ENCODE data around the gene ANGPT4. TPM values are rescaled to one million over a fixed set of nuclear protein-coding genes. Genes with fewer than 3 reads are reported as not detected.

ANGPT4 gene
- total RNA-seq, 1 donor from 2014 or later, result 0.08 TPM

DNA sequence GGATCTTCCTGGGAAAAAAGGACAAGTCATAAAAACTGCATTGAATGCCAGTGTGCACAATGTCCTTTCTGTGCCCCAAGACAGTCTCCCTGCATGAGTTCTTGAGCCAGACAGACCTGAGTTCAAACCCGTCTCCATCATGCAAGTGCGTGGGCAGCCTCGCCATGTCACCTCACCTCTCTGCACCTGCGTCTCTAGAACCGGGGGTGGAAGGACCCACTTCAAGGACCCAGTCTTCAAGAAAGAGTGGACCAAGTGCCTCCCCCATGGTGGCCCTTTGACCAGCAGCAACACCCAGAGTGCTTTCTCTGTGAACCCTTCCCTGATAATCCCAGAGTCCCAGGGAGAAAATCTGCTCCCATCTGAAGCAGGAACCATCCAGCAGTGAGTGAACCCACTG lies 23.5 kb upstream of the ANGPT4 start:
- ATAC-seq, result no peak

DNA sequence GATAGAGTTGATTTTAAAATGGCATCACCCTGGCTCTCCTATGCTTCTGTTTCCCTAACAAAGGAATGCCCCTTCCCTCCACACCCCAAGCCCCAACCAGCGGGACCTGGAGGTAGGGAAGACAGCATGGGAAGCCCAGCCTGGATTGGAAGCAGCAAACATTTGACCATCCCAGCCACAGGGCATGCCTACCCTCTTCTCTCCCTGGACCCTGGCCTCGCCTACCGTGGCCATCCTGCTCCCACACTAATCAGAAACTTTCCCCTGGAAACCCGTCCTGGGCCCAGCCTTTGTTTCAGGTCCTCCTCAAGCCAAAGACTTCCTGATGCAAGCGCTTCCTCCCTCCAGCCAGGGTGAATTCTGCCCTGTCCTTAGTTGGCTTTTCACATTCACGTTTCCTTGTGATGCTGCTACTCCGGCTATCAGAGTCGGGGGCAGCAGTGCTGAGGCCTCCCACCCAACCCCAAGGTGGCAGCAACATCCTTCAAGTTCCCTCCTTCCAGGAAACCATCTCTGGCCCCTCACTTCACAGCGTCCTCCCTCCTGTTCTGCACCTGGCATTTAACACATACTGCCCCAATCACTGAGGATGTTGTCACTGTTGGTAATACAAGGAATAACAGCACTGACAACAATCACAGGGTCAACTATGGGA lies 18.2 kb upstream of the ANGPT4 start:
- ATAC-seq, result no peak

DNA sequence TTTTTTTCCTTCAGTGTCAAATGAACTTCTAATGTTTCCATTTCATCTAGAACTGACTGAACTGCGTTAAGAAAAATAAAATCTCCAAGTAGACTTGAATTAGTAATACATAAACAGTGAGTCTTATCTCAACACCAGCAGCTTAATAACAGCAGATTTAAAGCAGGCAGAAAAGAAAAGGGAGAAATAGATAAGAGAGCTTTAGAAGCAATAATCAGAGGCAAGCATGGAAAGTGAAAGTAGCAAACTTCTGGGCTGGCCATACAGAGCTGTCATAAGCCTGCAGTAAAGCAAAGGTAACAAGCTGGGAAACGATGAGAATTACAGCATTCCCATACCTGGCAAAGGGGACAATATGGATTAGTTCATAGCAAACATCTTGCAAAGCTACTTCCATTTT lies 16.9 kb upstream of the ANGPT4 start:
- no peak for ATAC-seq

DNA sequence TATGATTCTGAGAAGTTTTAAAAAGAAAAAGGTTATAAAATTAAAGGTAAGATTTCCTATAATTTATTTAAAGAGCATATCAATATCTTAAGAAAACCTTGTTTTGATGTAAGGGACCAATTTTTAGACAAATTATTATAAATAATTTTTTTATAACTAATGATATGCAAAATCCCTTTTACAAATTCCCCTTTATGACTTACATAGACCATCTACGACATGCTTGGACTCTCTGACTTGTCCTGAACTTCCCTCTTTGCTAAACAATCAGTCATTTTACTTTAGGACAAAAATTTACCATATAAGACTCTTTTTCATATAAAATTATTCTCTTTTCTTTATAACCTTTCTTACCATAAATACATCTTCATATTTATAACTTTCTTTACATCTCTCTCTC lies 15.3 kb upstream of the ANGPT4 start:
- ATAC-seq, result no peak

DNA sequence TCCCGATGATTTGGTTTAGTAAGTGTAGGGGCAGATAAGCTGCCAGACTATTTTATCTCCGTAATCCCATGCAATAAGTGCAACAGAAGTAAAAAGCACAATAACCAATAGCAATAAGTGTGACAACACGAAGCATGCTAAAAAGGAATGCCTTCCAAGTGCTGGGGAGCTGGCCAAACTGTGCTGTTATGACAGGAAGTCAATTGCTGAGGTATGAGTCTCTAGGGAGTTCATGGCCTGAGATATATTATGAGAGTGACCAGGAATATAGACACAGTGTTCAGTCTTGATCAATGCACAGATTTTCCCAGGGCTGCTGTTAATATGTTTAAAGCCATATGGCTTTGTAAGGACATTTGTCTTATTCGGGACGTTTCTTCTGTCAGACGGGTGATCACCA lies 10.5 kb upstream of the ANGPT4 start:
- no peak for ATAC-seq

DNA sequence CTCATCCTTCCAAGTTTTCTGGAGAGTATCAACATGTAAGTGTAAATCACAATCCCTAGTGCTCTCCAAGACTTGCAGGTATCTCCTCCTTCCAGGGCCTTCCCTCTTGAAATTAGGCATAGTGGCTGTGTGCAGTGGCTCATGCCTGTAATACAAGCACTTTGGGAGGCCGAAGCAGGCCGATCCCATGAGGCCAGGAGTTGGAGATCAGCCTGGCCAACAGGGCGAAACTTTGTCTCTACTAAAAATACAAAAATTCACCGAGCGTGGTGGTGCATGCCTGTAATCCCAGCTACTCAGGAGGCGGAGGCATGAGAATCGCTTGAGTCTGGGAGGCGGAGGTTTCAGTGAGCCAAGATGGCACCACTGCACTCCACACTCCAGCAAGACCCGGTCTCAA lies 9.4 kb upstream of the ANGPT4 start:
- ATAC-seq, result no peak

DNA sequence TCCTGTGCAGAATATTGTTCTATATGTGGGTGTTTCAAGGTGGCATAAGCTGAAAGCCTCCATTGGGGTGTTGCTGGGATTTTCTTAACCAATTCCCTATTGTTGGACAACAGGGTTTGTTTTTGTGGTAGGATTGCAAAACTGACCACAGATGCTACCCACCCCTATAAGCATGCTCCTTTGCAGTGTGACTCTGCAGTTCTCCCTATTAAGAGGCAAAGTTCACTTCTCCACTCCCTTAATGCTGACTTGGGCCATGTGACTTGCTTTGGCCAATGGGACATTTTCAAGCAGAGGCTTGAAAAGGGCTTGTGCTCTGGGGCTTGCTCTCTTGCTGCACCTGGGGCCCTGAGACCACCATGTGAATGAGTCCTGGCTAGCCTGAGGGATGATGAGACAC lies 8.5 kb upstream of the ANGPT4 start:
- no peak for ATAC-seq

DNA sequence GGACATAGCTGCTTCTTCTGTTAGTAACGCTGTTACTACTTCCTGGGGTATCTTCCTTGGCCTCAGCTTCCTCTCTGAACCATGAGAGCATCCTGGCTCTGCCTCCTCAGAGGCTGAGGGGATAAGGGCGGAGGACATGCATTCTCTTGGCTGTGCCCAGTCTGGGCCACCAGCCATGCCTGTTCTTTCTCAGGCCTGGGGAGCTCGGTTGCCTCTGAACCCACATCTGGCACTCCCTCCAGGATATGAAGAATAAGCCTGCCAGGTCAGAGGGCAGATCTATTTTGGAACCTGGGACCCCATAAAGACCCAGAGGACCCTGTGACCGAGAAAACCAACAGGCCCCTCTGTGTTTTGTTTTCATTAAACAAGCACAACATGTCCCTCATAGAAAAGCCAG lies 6.6 kb upstream of the ANGPT4 start:
- ATAC-seq, result no peak

DNA sequence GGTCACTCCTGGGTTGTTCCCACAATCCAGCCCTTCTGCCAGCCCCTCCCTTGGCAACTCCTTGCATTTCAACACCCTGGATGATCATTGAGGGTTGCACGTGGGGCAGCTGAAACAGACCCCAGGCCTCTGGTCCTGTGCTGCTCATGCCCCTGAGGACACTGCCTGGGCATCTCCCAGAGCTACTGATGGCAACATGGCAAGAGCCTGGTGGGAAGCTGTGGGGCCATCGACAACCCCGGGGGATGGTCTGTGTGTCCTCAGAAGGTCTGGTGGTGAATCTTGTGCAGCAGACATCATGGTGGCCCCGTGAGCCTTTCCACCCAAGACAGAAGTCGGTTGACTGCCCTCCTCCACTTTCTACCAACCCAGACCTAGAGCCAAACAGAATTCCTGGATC lies 4.9 kb upstream of the ANGPT4 start:
- ATAC-seq, result no peak

DNA sequence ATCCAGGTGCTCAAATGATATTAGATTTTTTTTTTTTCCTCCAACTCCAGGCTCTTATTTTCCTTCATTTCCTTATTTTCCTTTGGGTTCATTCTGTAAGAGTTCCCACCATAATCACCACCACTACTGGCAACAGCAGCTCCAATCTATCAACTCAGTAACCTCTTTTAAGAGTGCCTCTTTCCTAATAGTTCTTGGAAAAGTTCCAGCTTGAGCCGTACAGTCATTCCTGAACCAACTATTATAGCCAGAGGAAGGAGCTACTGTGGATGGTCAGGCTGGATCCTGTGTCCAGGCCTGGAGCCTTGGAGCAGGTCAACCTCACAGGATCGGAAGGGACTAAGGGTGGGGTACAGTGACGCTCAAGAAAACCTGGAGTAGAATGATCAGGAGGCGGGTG lies 4.2 kb upstream of the ANGPT4 start:
- no peak for ATAC-seq

DNA sequence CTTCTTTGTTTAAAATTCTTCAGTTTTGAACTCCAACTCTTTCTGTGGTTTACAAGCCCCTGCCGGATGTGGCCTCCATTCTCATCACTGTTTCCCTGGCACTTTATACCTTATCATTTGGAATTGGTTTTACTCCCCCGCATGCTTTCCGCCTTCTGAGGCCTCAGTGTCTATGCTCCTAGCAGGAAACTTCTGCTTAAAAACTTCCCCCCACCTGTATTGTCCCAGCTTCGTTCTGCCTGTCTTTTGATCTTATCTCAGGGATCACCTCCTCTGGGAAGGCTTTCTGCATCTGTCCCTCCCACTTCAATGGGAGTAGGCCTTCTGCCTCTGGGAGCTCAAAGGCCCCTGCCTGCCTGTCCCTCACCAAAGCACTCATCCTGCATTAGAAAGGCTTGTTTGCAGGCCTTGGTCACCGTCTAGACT lies 3.4 kb upstream of the ANGPT4 start:
- no peak for ATAC-seq

DNA sequence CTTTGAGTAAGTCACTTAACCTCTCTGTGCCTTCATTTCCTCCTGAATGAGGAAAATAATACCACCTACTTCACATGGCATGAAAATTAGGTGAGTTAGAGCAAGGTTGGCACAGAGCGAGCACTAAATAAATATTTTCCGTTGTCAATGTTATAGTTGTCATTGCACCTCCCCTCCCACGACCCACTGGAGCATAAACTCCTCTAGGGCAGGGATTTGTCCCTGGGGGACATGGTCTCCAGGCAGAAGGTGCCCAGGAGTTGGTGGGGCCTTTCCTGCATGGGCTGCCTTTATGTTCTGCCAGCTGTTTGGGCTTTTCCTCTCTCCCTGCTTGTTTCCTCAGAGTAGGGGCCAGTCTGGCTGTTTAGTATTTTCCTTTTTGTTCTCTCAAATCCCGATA lies 1.3 kb upstream of the ANGPT4 start:
- ATAC-seq, result no peak

DNA sequence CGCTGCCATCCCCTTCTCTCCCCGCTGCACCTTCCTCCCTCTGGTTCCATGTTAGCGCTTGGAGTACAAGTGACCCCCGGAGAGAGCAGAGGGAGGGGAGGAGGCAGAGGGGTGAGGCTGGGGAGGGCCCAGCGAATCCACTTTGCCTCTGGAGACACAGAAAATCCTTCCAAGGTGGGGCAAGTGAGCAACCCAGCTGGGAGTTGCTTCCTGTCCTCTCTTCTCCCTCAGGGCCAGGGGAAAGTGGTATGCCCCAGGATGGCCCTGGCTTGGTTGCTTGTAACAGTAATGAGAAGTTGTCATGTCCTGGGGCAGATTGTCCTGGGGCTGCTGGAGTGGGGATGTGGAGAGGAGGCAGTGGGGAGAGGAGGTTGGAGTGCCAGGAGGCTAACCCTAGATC lies 691 bp upstream of the ANGPT4 start:
- ATAC-seq, result no peak

DNA sequence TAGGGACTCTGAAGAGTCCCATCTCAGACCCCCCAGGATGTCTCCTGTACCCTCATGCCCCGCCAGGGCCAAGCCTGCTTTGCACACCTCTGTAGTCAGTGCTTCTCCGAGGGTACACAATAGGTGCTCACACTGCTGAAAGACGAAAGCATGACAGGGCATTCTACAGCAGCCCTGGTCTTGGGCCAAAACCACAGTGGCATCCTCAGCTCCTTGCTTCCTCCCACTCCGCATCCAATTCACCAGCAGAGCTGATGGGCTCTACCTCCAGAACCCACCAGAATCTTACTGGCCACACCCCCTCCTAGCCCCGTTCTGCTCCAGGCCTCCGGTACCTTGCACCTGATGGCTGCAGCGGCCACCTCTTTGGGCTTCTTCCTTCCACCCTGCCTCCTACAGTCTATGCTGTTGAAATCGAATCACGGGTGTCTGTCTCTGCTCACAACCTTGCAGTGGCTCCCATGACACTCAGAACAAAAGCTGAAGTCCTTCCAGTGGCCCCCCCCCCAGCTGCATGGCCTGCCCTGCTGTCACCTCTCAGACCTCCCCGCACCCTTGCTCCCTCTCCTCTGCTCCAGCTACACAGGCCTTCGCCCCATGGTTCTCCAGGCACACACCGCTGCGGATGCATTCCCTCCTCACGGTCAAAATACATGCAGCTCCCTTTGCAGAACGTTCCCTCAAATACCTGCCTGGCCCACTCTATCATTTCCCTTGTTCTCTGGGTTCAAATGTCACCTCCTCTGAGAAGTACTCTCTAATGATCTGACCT lies 1.2 kb downstream of the ANGPT4 start:
- no peak for ATAC-seq

DNA sequence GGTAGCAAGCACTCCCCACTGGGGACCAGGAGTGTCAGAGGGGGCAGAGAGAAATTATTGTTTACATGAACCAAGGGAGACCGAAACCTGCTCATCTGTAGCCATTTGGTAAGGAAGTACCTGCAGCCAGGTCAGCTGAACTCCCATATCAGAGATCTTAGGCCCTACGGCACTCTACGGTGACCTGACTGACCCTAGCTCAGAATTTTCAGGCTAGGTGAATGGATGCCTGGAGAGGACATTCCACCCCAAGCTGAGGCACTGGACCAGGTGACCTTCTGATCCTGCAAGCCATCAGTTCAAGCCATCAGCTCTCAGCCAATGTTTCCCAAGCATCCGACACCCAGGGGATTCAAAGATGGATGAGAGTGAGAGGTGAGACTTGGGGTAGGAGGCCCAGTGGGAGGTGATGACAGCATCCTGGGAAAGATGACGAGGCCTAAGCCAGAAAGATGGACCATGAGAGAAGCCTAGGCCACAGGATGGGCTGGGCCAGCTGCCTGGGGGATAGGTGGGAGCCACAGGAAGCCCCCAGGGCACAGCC lies 2.8 kb downstream of the ANGPT4 start:
- ATAC-seq, result no peak

DNA sequence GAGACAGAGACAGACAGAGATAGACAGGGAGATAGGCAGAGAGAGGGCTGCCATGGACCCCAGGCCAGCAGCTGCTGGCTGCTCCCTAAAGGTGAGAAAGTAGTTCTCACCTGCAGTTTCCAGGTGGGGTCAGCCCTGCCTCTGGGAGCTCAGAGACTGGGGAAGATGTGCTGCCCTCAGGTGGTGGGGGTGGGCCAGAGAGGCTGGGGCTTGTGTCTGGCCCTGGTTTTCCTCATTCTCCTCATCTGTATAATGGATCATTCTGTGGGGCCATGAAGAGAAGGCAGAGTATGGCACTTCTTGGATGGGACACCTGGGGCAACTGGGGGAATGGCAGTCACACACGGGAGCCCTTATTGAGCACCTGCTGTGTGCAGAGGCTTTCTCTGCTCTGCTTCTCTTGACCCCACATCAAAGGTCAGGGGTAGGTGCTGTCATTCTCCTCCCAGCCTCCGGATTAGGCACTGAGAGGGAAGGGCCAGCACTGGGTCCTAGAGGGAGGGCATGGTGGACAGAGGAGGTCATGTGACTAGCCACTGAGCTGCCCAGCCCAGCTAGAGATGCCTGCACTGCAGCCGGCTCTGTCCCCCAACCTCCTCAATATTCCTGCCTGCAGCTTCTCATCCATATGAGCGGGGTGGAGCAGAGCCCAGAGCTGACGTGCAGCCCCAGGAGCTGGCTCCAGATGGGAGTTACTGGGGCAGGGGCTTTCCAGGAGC lies 4.1 kb downstream of the ANGPT4 start:
- no peak for ATAC-seq

DNA sequence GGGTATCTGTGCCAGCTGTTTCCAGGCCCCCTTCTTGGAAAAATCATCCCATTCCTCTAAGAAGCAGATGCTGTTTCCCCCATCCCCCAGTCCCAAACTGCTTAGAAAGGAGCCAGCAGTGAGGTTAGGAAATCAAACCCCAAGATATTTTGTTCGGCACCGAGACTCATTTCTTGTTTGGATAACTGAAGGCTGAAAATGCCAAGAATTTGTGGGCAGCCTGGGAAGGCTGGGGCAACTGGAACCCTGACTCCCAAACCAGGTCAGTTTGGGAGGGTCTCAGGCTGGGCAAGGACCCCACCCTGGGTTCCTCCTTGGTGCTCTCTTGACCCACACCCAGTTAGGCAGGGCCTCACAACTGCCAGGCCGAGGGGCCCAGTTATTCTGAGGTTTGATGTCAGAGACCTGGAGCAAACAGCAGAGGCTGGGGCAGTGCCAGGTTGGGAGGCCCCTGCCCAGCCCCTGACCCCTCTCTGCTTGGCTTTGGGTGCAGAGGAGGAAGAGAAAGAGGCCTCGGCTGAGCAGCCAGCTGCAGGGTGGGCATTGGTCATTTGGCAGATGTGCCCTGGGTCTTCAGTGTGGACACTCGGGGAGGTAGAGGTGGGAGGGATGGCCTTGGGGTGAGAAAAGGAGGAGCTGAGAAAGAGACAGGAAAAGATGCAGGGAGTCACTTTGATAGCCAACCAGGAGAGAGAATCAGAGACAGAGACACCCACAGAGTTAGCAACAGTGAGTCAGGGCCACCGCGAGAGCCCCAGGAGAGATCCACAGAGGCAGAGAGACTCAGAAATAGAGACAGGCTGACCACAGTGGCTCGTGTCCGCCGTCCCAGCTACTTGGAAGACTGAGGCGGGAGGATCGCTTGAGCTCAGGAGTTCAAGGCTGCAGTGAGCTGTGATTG lies 5.0 kb downstream of the ANGPT4 start:
- no peak for ATAC-seq

DNA sequence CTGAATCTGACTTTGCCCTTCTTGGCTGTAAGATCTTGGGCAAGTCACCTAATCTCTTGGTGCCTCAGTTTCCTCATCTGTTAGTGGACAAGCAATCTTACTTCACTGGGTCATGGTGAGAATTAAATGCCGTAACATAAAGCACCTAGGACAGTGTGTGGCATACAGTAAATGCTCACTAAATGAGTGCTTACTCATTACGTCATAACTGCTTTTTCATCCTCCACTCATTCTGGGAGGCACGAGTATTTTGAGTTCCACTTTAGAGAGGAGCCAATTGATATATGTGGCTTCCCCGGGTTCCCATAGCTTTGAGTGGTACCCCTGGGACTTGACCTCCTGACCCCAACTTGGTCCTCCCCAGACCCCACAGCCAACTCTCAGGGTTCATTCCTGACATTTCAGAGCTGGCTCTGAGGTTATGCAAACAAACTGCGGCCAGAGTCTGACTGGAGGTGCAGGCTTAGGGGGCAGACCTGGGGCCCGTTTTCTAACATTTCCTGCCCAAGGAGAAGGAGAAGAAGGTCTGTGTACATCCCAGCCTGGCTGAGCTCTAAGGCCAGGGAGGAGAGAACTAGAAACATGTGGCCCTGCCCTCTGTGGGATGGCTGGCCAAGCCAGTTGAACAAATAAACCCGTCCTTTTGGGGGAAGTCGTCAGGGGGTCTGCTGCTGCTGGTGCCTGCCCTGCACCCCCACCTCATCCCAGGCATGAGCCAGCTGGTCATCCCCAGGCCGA lies 5.8 kb downstream of the ANGPT4 start:
- no peak for ATAC-seq

DNA sequence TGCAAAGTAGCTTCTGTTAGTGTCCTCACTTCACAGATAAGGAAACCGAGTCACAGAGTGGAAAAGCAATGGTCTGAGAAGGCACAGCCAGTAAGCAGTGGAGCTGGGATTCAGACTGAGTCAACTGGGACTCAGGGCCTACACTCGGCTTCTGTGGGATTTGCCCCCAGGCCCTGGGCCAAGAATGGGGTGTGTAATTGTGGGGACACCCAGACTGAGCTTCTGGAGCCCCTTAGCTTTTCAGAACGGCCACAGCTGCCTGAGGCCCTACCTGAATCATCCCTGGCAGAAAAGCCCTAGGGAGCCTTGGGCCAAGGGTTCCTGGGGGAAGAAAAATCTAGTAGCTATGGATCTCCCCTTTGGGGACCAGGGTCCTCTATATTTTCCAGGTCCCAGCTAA lies 6.5 kb downstream of the ANGPT4 start:
- no peak for ATAC-seq

DNA sequence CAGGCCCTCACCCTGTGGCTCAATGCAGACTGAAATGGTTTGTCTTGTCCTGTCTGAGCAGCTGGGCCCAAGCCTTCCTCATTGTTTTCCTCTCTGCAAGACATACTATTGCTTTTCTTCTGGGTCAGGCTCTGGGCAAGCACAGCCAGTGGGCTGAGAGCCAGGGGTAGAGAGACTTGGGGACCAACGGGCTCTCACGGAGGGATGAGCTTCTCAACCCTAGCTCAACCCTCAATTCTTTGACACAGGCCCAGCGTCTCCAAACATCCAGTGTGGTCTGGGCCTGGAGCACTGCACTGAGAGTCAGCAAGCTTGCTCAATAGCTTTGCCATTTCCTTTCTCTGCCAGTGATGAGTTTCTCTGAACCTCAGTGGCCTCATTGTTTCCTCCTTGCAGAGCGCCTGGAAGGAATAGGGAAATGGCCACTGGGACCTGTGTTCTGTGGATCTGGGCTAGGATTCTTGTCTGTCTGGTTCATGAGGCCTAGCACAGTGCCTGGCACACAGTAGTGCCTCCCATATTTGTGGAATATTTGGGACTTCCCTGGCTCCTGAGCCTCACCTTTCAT lies 9.3 kb downstream of the ANGPT4 start:
- no peak for ATAC-seq

DNA sequence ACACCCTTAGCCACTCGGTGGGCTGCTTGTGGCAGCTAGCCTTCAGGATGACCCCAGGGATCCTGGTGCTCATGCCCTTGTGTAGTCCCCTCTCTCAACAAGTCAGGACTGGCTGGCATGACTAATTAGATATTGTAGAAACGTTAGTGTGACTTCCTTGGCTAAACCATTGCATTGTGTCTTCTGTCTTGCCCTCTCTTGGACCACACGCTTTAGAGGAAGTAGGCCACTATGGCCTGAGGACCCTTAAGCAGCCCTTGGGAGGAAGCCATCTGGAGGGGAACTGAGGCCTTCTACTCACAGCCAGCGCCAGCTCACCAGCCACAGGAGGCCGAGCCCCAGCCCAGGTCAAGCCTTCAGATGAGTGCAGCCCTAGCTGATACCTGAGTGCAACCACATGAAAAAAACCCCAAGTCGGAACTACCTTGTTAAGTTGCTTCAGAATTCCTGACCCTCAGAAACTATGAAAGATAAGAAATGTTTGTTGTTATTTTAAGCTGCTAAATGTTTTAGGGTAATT lies 10.1 kb downstream of the ANGPT4 start:
- ATAC-seq, result no peak

All from esophagus mucosa (tissue), 1 donor.